ENCODE results near the gene GPR84.

DNA sequence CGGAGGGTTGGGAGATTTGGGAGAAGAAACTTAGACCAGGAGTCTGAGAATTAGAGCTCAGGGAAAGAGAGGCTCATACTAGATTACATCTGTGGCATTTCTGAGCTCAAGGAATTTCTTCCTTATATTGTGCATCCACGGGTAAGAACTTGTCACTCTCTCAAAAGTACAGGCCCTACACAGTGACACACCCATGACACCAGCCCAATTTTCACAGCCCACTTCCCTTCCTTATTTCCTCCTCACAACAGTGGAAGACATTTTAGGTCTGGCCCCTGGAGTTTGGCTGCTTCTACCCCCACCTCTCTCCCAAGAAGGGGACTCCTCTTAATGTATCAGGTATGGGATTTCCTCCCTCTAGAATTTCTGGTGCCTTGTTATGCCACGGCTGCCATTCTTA lies 29.5 kb upstream of the GPR84 start:
- TF ChIP-seq ZNF274 (IDR thresholded peaks at IDR 0.05; ENCODE audit: low read depth, low read length) (no peak), YY1 (IDR thresholded peaks at IDR 0.05; ENCODE audit: insufficient read depth, insufficient read length) (no peak)

Measured in NT2/D1 (cell line).